ENCODE data around the gene ADGRL1.
"Not testable (repeated sequence)": the region's sequence is repeated elsewhere in the genome, so short reads cannot be mapped to it uniquely, and the experiment has no call there.

ADGRL1 gene

GRCh38 chr19:14158276-14159023 lies 47.5 kb downstream of the ADGRL1 start:
- no peak for DNase-seq

GRCh38 chr19:14156971-14157717 lies 48.8 kb downstream of the ADGRL1 start:
- no peak for DNase-seq

- no peak for DNase-seq
These were observed 49.8 kb downstream of the ADGRL1 start for GRCh38 chr19:14156122-14156521.

- no peak for DNase-seq
These were observed 50.6 kb downstream of the ADGRL1 start for GRCh38 chr19:14155371-14155770.

DNA sequence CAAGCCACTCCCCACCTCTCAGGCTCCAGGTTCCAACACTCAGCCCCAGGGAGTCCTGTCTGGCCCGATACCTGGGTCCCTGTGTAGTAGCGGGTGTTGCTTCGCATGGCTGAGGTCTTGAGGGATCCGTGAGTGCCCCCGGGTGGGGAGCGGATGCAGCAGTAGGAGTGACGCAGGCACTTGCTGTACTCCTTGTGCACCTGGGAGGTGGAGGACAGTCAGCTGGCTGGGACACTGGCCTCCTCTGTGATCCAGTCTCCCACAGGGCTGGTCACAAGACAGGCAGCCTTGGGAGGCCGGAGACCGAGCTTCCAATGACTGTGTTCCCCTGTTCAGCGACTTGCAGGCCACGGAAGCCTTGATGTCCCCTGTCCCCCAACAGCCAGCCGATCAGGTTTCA lies 53.3 kb downstream of the ADGRL1 start:
- DNase-seq, result no peak

DNA sequence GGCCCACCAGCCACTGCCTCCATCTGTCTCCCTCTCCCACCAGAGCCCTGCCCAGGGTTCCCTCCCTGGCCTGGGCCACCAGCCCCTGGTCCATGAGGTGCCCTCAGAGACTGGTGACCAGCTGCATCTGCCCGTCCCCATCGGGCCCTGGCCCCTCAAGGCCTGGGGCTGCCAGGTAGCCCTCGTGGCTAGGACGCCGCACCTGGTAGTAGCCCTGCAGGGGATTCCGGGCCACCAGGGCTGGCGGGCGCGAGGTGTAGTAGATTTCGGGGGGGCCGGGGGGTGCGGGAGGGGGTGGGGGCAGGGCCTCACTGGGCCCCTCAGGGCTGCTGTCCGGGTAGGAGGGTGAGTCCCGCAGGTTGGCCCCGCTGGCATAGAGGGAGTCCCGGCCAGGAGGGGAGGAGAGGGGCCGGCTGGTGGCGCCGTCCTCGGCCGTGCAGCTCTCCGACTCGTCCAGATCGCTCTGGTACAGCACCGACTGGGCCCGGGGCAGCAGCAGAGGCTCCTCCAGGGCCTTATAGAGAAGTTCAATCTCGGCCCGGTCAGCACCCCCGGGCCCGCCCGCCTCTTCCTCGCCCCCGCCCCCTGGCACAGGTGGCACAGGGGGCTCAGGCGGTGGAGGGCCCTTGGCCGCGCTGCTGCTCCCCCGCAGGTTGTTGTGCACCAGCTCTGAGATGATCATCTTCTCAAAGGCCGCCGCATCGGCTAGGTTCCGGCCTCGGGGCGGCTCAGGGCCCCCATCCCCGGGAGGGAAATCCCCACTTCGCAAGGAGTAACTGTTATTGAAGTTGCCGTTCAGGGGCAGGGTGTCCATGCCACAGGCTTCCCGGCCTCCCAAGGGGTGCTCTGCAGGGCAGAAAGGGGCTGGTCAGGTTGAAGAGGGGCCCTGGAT lies 55.0 kb downstream of the ADGRL1 start:
- no peak for DNase-seq

GRCh38 chr19:14150041-14150769 lies 55.8 kb downstream of the ADGRL1 start:
- no peak for DNase-seq

GRCh38 chr19:14149509-14149994 lies 56.4 kb downstream of the ADGRL1 start:
- peak; percentile 87 for DNase-seq

DNA sequence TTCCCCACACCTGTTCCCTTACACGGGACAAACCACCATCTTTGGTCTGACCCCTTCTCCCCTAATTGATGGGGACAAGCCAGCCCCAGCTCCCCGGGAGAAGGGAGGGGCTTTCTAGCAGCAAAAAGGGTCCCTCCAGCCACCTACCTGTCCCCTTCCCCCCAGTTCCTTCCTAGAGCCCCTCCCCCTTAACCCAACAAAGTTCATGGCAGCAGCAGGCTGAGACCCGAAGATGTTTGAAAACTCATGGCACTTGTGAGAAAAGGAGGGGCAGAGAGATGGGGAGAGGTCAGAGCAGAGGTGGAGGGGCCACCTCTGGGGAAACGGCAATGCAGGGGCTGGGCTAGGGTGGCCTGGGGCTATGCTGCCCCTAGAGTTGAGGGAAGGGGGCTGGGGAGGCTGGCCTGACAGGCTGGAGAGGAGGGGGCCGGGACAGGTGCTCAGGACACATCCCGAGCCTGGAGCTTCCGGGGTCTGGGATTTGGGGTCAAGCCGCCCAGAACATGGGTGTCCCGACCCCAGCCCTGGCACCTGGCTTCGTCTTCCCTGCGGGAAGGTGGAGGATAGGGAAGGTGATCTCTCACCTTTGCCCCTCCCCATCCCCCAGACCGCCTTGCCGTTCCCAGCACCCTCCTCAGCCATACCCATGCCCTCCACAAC lies 57.1 kb downstream of the ADGRL1 start:
- no peak for DNase-seq

DNA sequence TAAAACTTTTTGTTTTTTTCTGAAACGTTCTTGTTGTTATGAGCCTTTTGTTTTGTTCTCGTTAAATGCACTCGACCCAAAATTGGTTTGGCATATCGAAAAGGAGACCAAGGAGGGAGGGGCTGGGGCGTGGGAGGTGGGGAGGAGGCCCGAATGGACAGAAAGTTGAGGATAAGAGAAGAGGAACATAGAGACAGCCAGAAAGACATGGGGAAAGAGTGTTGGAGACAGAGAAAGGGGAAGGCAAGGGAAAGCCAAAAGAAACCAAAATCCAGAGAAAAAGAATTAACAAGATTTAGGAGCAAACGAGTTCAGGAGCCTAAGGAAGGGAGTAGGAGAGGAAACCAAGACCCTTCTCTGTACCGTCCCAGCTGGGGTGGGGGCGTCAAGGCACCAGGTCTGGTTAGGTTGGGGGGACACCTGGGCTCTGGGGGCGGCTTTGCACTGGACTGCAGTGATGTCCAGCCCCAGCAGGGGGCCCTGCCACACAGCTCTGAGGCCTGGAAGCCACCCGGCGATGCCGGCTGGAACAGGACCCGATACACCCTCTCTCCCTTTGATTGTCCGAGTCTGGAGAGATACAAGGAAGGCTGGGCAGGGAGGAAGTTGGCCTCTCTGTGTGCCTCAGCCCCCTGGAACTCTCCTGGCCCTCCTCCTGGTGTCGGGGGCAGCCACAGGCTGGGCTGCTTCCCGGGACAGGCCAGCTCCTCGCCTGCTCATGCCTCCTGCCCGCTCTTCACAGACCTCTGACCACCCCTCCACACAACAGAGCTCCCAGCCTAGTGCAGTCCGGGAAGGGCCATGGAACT lies 58.0 kb downstream of the ADGRL1 start:
- DNase-seq, result peak; percentile 87

- DNase-seq, result no peak
These were observed 59.2 kb downstream of the ADGRL1 start for GRCh38 chr19:14146789-14147216.

GRCh38 chr19:14146169-14146568 lies 59.8 kb downstream of the ADGRL1 start:
- not testable (repeated sequence) for DNase-seq

GRCh38 chr19:14145381-14145780 lies 60.6 kb downstream of the ADGRL1 start:
- no peak for DNase-seq

DNA sequence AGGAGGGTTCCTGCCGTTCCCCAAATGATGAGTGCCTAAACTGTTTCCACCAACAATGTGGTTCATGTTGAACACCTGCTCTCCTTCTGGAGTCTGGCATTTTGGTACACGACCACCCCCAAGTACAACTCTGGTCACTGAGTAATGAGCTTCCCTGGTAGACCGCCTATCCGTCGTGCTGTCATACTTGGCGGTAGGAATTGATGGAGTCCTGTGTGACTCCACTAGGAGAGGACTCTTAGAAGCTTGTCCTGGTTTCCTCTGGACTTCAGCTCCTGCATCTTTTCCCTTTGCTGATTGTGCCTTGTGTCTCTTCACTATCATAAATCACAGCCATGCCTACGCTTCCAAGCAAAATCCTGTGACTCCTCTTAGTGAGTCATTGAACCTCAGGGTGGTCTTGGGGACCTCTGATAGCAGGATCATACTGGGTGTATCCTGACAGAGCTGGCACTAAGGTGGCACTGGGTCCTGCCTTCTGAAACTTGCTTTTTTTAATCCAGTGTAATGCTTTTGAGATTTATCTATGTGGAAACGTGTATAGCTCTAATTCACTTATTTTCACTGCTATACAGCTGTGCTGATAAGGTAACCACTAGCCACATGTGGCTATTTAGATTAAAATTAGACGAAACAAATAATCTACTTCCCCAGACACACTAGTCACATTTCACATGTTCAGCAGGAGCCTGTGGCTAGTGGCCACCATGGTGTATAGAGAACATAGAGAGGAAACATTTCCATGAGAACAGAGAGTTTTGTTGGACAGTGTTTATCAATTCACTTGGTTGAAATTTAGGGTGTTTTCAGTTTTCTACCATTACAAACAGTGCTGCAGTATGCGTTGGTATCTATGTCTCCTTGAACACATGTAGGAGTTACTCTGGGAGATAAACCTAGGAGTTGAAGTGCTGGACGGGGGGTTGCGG lies 63.4 kb downstream of the ADGRL1 start:
- no peak for DNase-seq

DNA sequence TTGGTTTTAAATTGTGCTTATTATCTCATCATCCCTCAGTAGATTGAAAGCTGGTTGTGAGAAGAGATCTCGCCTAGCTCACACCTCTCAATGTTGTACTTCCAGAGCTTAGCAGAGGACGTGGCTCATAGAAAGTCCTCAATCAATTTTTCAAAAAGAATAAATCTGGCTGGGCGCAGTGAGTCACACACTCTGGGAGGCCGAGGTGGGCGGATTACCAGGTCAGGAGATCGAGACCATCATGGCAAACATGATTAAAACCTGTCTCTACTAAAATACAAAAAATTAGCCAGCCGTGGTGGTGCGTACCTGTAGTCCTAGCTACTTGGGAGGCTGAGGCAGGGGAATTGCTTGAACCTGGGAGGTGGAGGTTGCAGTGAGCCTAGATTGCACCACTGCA lies 64.9 kb downstream of the ADGRL1 start:
- DNase-seq, result no peak

GRCh38 chr19:14139944-14140343 lies 66.0 kb downstream of the ADGRL1 start:
- DNase-seq, result peak; percentile 50

DNA sequence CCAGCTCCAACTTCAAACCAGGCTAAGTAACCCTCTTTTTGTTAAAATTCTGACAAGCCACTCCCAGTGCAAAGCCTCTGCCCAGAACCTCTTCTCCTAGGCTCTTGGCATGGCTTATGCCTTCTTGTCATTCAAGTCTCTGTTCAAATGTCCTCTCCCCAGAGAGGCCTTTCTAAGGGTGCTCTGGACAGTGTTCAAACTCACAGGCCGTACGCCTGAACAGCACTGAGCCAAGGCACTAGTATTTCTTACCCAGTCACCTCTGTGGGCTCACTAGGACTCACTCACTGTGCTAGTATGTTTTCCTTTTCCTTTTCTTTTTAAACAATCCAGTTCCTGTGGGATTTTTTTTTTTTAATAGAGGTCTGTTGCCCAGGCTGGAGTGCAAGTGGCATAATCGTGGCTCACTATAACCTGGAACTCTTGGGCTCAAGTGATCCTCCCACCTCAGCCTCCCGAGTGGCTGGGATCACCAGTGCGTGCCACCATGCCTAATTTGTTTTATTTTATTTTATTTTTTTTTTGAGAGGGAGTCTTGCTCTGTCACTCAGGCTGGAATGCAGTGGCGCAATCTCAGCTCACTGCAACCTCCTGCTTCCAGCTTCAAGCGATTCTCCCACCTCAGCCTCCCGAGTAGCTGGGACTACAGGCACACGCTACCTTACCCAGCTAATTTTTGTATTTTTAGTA lies 67.2 kb downstream of the ADGRL1 start:
- no peak for DNase-seq

- DNase-seq, result peak; percentile 100
These were observed 69.3 kb downstream of the ADGRL1 start, which contains the start of gene ASF1B for GRCh38 chr19:14136509-14137281. TSS of gene ASF1B (minus strand) at chr19:14136589. CDS start at chr19:14136456, 133 bp downstream.

Measured in femur (tissue), 1 donor.